HEK293 (cell line): Measurements from ENCODE around the gene ELF3.

Experiments used
- CTCF ChIA-PET: fragments of 350-600 bp; formaldehyde crosslinking; extraction: SDS; loops from one replicate; lab custom pipeline; 2021; ENCODE audit warnings: antibody characterized with exemption; lab: Yijun Ruan, JAX
- POLR2A ChIA-PET: fragments of 300-600 bp; formaldehyde crosslinking; extraction: SDS; loops from one replicate; lab custom pipeline; 2020; ENCODE audit warnings: antibody characterized with exemption, inconsistent platforms; lab: Yijun Ruan, JAX
- H3K27ac ChIP-seq: fragments of 200-500 bp; sonication (Bioruptor generic); 2 replicates; pipeline ENCODE4 v1.5.1; 2014; ENCODE audit warnings: low read depth, low read length, control low read depth, inconsistent platforms; ENCODE audit errors: extremely low read depth
- H3K36me3 ChIP-seq, 2 experiments: fragments of 200-500 bp in 1 of 2; sonication (Bioruptor generic) in 1 of 2; 1 replicate in 1 of 2; 2 replicates in 1 of 2; pipeline ENCODE4 v1.5.1; 2014 to 2017; ENCODE audit warnings: inconsistent platforms in 2 of 2, low read length in 2 of 2; ENCODE audit not compliant: control insufficient read depth in 2 of 2, insufficient read depth in 1 of 2
- H3K4me1 ChIP-seq: fragments of 200-500 bp; sonication (Bioruptor generic); 2 replicates; pipeline ENCODE4 v1.5.1; 2014; ENCODE audit warnings: mild to moderate bottlenecking, low read length, inconsistent platforms; ENCODE audit not compliant: control insufficient read depth, insufficient read depth
- H3K4me3 ChIP-seq: 2 replicates; pipeline ENCODE4 v1.5.1; 2011; ENCODE audit warnings: low read depth, mild to moderate bottlenecking, control low read depth, low read length, moderate library complexity
- H3K9me3 ChIP-seq: fragments of 200-500 bp; sonication (Bioruptor generic); 2 replicates; pipeline ENCODE4 v1.5.1; 2014; ENCODE audit warnings: low read depth, low read length, inconsistent platforms; ENCODE audit not compliant: control insufficient read depth, insufficient read depth
- GLIS1 ChIP-seq: fragments of 450-650 bp; formaldehyde crosslinking; IDR thresholded peaks from 2 replicates; pipeline ENCODE4 v1.5.1; 2016; ENCODE audit warnings: missing biosample characterization, missing genetic modification characterization
- OSR2 ChIP-seq: fragments of 450-650 bp; formaldehyde crosslinking; IDR thresholded peaks from 2 replicates; pipeline ENCODE4 v1.5.1; 2016; ENCODE audit warnings: missing biosample characterization, missing genetic modification characterization
- PRDM1 ChIP-seq: fragments of 450-650 bp; formaldehyde crosslinking; IDR thresholded peaks from 2 replicates; pipeline ENCODE4; 2016; ENCODE audit warnings: missing biosample characterization, missing genetic modification characterization
- SCRT2 ChIP-seq: fragments of 450-650 bp; formaldehyde crosslinking; IDR thresholded peaks from 2 replicates; pipeline ENCODE4 v1.5.1; 2016; ENCODE audit warnings: missing biosample characterization, missing genetic modification characterization
- SP3 ChIP-seq: fragments of 450-650 bp; formaldehyde crosslinking; IDR thresholded peaks from 2 replicates; pipeline ENCODE4 v1.5.1; 2016; ENCODE audit warnings: missing biosample characterization, missing genetic modification characterization
- SP7 ChIP-seq: fragments of 450-650 bp; formaldehyde crosslinking; IDR thresholded peaks from 2 replicates; pipeline ENCODE4 v1.5.1; 2016; ENCODE audit warnings: missing biosample characterization, missing genetic modification characterization
- ZBTB8A ChIP-seq: fragments of 450-650 bp; formaldehyde crosslinking; IDR thresholded peaks from 2 replicates; pipeline ENCODE4 v1.5.1; 2016; ENCODE audit warnings: missing biosample characterization, missing genetic modification characterization
- ZIC2 ChIP-seq: fragments of 450-650 bp; formaldehyde crosslinking; IDR thresholded peaks from 2 replicates; pipeline ENCODE4 v1.5.1; 2016; ENCODE audit warnings: missing biosample characterization, missing genetic modification characterization
- ZNF138 ChIP-seq: fragments of 450-650 bp; formaldehyde crosslinking; IDR thresholded peaks from 2 replicates; pipeline ENCODE4 v1.5.1; 2016; ENCODE audit warnings: missing biosample characterization, missing genetic modification characterization, borderline replicate concordance
- ZNF2 ChIP-seq: fragments of 450-650 bp; formaldehyde crosslinking; IDR thresholded peaks from 2 replicates; pipeline ENCODE4 v1.5.1; 2016; ENCODE audit warnings: missing biosample characterization, missing genetic modification characterization
- ZNF324 ChIP-seq: fragments of 450-650 bp; formaldehyde crosslinking; IDR thresholded peaks from 2 replicates; pipeline ENCODE4 v1.5.1; 2016; ENCODE audit warnings: missing biosample characterization, missing genetic modification characterization
- ZNF335 ChIP-seq: fragments of 450-650 bp; formaldehyde crosslinking; conservative IDR thresholded peaks from 2 replicates; pipeline ENCODE4 v1.5.1; 2016; ENCODE audit warnings: missing biosample characterization, missing genetic modification characterization
- ZNF426 ChIP-seq: fragments of 450-650 bp; formaldehyde crosslinking; IDR thresholded peaks from 2 replicates; pipeline ENCODE4 v1.5.1; 2017; ENCODE audit warnings: missing biosample characterization, missing genetic modification characterization, mild to moderate bottlenecking, inconsistent platforms, moderate library complexity
- ZNF514 ChIP-seq: fragments of 450-650 bp; formaldehyde crosslinking; IDR thresholded peaks from 2 replicates; pipeline ENCODE4 v1.5.1; 2016; ENCODE audit warnings: missing biosample characterization, missing genetic modification characterization
- ZNF571 ChIP-seq: fragments of 450-650 bp; formaldehyde crosslinking; IDR thresholded peaks from 2 replicates; pipeline ENCODE4 v1.5.0; 2017; ENCODE audit warnings: missing biosample characterization, missing genetic modification characterization
- ZNF621 ChIP-seq: fragments of 450-650 bp; formaldehyde crosslinking; IDR thresholded peaks from 2 replicates; pipeline ENCODE4 v1.5.1; 2017; ENCODE audit warnings: missing biosample characterization, missing genetic modification characterization
- ZSCAN23 ChIP-seq: fragments of 450-650 bp; formaldehyde crosslinking; IDR thresholded peaks from 2 replicates; pipeline ENCODE4 v1.5.1; 2016; ENCODE audit warnings: missing biosample characterization, missing genetic modification characterization
- TF ChIP-seq, protein P1 (sequence below): fragments of 450-650 bp; formaldehyde crosslinking; IDR thresholded peaks from 2 replicates; pipeline ENCODE4 v1.5.1; 2016; ENCODE audit warnings: missing biosample characterization, missing genetic modification characterization
- TF ChIP-seq, protein P2 (sequence below): fragments of 450-650 bp; formaldehyde crosslinking; IDR thresholded peaks from 2 replicates; pipeline ENCODE4 v1.5.1; 2017; ENCODE audit warnings: missing biosample characterization, missing genetic modification characterization
- TF ChIP-seq, protein P3 (sequence below): fragments of 450-650 bp; formaldehyde crosslinking; IDR thresholded peaks from 2 replicates; pipeline ENCODE4 v1.5.1; 2016; ENCODE audit warnings: missing biosample characterization, missing genetic modification characterization

ELF3 gene

DNA sequence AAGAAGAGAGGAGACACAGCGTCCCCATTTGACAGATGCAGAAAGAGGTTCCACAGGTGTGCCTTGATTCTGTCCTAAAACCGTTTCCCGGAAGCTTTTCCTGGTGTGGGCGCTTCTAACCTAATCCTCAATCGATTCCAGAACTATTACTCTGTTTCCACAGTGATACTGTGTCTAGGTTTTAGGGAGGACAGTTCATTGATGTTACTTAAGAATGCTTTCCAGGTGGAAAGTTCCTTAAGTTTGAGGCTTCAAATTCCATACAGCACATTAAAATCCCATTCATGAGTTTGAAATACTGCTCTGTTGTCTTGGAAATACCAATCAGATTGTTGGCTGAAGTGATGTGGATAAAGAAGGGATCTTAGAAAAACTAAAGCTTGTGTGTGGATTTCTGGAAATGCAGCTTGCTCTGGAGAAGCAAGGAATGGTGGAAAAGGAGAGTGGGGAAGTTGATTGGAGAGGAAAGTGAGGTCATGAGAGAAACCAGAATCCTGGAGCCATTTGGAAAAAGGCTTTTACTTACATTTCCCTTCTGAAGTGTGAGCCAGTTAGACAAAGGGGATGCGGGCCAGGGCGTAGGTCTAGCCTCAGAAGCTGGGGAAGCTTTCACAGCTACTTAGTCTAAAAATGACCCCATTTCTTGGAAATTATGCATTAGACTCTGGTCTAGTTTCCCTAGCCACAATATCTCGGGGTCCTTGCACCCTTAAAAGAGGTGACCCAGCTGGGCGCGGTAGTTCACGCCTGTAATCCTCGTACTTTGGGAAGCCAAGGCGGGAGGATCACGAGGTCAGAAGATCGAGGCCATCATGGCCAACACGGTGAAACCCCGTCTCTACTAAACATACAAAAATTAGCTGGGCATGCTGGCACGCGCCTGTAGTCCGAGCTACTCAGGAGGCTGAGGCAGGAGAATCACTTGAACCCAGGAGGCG is 6.7 kb downstream of the ELF3 start:
- H3K36me3 ChIP-seq = no peaks in the 10 kb centered on the region
- POLR2A ChIA-PET = interaction anchor here (1.6 to 2.2 kb wide), 2 partner anchors 18 to 89 kb away, joined by 5 to 6 read pairs; no protein-coding TSS in a partner anchor
- H3K27ac ChIP-seq = no peak overlapping the region
- no peaks in the 10 kb centered on the region for H3K9me3 ChIP-seq
- H3K4me3 ChIP-seq = no peak overlapping the region
- CTCF ChIA-PET = interaction anchor here (0.6 to 2.7 kb wide), 8 partner anchors 8 to 458 kb away, joined by 3 to 13 read pairs (median 4); no protein-coding TSS in a partner anchor
- 0 out of 2 replicates have a peak, but pooled peaks have one; percentile 20 for TF ChIP-seq SCRT2 (tag by site-specific recombination)
- TF ChIP-seq, protein P1, sequence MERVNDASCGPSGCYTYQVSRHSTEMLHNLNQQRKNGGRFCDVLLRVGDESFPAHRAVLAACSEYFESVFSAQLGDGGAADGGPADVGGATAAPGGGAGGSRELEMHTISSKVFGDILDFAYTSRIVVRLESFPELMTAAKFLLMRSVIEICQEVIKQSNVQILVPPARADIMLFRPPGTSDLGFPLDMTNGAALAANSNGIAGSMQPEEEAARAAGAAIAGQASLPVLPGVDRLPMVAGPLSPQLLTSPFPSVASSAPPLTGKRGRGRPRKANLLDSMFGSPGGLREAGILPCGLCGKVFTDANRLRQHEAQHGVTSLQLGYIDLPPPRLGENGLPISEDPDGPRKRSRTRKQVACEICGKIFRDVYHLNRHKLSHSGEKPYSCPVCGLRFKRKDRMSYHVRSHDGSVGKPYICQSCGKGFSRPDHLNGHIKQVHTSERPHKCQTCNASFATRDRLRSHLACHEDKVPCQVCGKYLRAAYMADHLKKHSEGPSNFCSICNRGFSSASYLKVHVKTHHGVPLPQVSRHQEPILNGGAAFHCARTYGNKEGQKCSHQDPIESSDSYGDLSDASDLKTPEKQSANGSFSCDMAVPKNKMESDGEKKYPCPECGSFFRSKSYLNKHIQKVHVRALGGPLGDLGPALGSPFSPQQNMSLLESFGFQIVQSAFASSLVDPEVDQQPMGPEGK = no peak
- TF ChIP-seq ZNF138 (tag by site-specific recombination) = no peak
- TF ChIP-seq ZNF571 (tag by site-specific recombination) = no peak
- no peak for TF ChIP-seq ZNF2 (tag by site-specific recombination)
- TF ChIP-seq ZNF335 (tag by site-specific recombination) = no peak
- TF ChIP-seq ZNF514 (tag by site-specific recombination) = no peak
- TF ChIP-seq, protein P2, sequence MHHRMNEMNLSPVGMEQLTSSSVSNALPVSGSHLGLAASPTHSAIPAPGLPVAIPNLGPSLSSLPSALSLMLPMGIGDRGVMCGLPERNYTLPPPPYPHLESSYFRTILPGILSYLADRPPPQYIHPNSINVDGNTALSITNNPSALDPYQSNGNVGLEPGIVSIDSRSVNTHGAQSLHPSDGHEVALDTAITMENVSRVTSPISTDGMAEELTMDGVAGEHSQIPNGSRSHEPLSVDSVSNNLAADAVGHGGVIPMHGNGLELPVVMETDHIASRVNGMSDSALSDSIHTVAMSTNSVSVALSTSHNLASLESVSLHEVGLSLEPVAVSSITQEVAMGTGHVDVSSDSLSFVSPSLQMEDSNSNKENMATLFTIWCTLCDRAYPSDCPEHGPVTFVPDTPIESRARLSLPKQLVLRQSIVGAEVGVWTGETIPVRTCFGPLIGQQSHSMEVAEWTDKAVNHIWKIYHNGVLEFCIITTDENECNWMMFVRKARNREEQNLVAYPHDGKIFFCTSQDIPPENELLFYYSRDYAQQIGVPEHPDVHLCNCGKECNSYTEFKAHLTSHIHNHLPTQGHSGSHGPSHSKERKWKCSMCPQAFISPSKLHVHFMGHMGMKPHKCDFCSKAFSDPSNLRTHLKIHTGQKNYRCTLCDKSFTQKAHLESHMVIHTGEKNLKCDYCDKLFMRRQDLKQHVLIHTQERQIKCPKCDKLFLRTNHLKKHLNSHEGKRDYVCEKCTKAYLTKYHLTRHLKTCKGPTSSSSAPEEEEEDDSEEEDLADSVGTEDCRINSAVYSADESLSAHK (tag by site-specific recombination) = no peak
- peak; percentile 88 for TF ChIP-seq PRDM1 (tag by site-specific recombination)
- TF ChIP-seq, protein P3, sequence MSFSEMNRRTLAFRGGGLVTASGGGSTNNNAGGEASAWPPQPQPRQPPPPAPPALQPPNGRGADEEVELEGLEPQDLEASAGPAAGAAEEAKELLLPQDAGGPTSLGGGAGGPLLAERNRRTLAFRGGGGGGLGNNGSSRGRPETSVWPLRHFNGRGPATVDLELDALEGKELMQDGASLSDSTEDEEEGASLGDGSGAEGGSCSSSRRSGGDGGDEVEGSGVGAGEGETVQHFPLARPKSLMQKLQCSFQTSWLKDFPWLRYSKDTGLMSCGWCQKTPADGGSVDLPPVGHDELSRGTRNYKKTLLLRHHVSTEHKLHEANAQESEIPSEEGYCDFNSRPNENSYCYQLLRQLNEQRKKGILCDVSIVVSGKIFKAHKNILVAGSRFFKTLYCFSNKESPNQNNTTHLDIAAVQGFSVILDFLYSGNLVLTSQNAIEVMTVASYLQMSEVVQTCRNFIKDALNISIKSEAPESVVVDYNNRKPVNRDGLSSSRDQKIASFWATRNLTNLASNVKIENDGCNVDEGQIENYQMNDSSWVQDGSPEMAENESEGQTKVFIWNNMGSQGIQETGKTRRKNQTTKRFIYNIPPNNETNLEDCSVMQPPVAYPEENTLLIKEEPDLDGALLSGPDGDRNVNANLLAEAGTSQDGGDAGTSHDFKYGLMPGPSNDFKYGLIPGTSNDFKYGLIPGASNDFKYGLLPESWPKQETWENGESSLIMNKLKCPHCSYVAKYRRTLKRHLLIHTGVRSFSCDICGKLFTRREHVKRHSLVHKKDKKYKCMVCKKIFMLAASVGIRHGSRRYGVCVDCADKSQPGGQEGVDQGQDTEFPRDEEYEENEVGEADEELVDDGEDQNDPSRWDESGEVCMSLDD (tag by site-specific recombination) = no peak
- TF ChIP-seq ZNF621 (tag by site-specific recombination) = no peak
- no peak for TF ChIP-seq ZNF426 (tag by site-specific recombination)
- TF ChIP-seq ZSCAN23 (tag by site-specific recombination) = no peak
- no peak for TF ChIP-seq SP3 (tag by site-specific recombination)
- H3K4me1 ChIP-seq = peaks cover 14% of the 10 kb centered on the region

DNA sequence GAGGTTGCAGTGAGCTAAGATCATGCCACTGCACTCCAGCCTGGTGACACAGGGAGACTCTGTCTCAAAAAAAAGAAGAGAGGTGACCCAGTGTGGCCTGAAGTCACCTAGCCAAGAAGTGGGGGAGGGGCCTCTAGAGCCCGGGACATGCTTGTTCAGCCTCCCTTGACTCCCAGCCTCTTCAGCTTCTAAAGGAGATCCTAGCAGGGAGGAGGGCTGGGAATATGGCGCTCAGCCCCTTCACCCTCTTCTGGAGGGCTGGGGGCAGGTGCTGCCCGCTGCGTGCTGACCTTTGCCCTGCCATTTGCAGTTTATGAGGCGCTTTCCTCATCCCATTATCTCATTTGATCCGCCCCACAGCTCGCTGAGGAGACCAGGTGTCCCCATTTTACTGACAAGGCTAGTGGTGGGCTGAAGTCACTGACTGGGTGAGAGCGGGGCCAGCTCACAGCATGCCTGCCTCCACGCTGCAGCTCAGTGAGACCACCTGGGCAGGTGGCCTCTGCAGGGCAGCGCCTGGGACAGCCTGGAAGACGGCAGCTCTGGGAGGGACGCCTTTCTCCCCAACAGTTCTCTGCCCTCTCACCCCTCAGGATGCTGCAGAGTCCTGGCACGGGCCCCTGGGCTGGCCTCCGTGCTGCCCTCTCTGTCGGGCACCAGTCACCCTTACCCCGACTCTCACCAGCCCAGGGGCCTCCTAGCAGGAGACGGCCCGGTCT is 7.5 kb downstream of the ELF3 start:
- peak overlapping the region; percentile 29; the same call in 1 of the 2 replicates for H3K27ac ChIP-seq
- H3K4me1 ChIP-seq = peaks cover 18% of the 10 kb centered on the region
- H3K36me3 ChIP-seq = no peaks in the 10 kb centered on the region
- H3K9me3 ChIP-seq = no peaks in the 10 kb centered on the region
- ChIA-PET CTCF (interaction anchor here (0.7 to 1.2 kb wide), 6 partner anchors 9 to 106 kb away, joined by 3 to 5 read pairs (median 3); no protein-coding TSS in a partner anchor), POLR2A (interaction anchor here (1.6 to 2.2 kb wide), 2 partner anchors 17 to 88 kb away, joined by 5 to 6 read pairs; no protein-coding TSS in a partner anchor)
- peak; percentile 79 for TF ChIP-seq GLIS1
- TF ChIP-seq ZNF324 = no peak
- TF ChIP-seq OSR2 = no peak
- peak; percentile 31; the same call in 1 of the 2 replicates for TF ChIP-seq ZBTB8A (tag by site-specific recombination)
- peak; percentile 79 for TF ChIP-seq ZIC2 (tag by site-specific recombination)
- TF ChIP-seq SP7 (tag by site-specific recombination) = peak; percentile 18; the same call in 1 of the 2 replicates
- no peak overlapping the region for H3K4me3 ChIP-seq
